ENCODE results near the gene RSAD2.

Gene RSAD2
- total RNA-seq: 6.5 to 38.1 (median 10.8) reads per million in 9 experiments

- no peaks in the 10 kb centered on the region for H3K36me3 Mint-ChIP-seq (ENCODE audit: insufficient read depth)
- peak; percentile 11 to 30 (median 18) for DNase-seq
- peak within 1 kb of the TSS; percentile 90 for H3K4me3 Mint-ChIP-seq
- peak; percentile 87 for ATAC-seq (replicated peaks)
- peak within 1 kb of the TSS; percentile 90 to 93 for H3K27ac Mint-ChIP-seq
- H3K4me1 Mint-ChIP-seq (ENCODE audit: low read depth in 2 of 2): peaks cover 25 to 42% of the 10 kb centered on the region in 2 donors
- H3K9me3 Mint-ChIP-seq: peaks cover 3 to 7% of the 10 kb centered on the region in 2 donors
- no peaks in the 10 kb centered on the region for H3K27me3 Mint-ChIP-seq
Observed at GRCh38 chr2:6877402-6878304, at the start of gene RSAD2. Gene RSAD2, plus strand, starts transcription at chr2:6877777. Its CDS starts 24 bp downstream, at chr2:6877801.

- no peak overlapping the region for H3K27ac Mint-ChIP-seq
- peaks cover 5 to 8% of the 10 kb centered on the region in 2 donors for H3K4me1 Mint-ChIP-seq (ENCODE audit: low read depth in 2 of 2)
- ATAC-seq (replicated peaks) (no peak), DNase-seq (no peak)
- no peaks in the 10 kb centered on the region for H3K27me3 Mint-ChIP-seq
- peaks cover 2% of the 10 kb centered on the region for H3K36me3 Mint-ChIP-seq (ENCODE audit: insufficient read depth)
- peaks cover 9 to 12% of the 10 kb centered on the region in 2 donors for H3K9me3 Mint-ChIP-seq
- no peak overlapping the region for H3K4me3 Mint-ChIP-seq
Observed at GRCh38 chr2:6828299-6828584, 49.3 kb upstream of the RSAD2 start.

GRCh38 chr2:6831229-6831628 is 46.3 kb upstream of the RSAD2 start:
- no peak for DNase-seq
- Mint-ChIP-seq H3K36me3 (ENCODE audit: insufficient read depth) (peaks cover 3% of the 10 kb centered on the region), H3K27me3 (no peaks in the 10 kb centered on the region), H3K27ac (peak overlapping the region in 1 of 2 donors; percentile 25), H3K9me3 (peaks cover 12 to 18% of the 10 kb centered on the region in 2 donors), H3K4me1 (ENCODE audit: low read depth in 2 of 2) (peaks cover 5 to 6% of the 10 kb centered on the region in 2 donors), H3K4me3 (no peak overlapping the region)
- ATAC-seq (replicated peaks): no peak

GRCh38 chr2:6832596-6833299 is 44.8 kb upstream of the RSAD2 start:
- ATAC-seq (replicated peaks) (no peak), DNase-seq (no peak)
- Mint-ChIP-seq H3K36me3 (ENCODE audit: insufficient read depth) (peaks cover 3% of the 10 kb centered on the region), H3K27ac (peak overlapping the region; percentile 62 to 77), H3K9me3 (peaks cover 12 to 18% of the 10 kb centered on the region in 2 donors), H3K4me3 (peak overlapping the region; percentile 22 to 28), H3K4me1 (ENCODE audit: low read depth in 2 of 2) (peaks cover 3 to 5% of the 10 kb centered on the region in 2 donors), H3K27me3 (no peaks in the 10 kb centered on the region)

- ATAC-seq (replicated peaks) (no peak), DNase-seq (no peak)
- Mint-ChIP-seq H3K27me3 (no peaks in the 10 kb centered on the region), H3K36me3 (ENCODE audit: insufficient read depth) (peaks cover 3% of the 10 kb centered on the region), H3K4me1 (ENCODE audit: low read depth in 2 of 2) (peaks cover 3 to 5% of the 10 kb centered on the region in 2 donors), H3K27ac (peak overlapping the region; percentile 62 to 77), H3K4me3 (peak overlapping the region in 1 of 2 donors; percentile 28), H3K9me3 (peaks cover 12 to 18% of the 10 kb centered on the region in 2 donors)
Observed at GRCh38 chr2:6833300-6833604, 44.3 kb upstream of the RSAD2 start.

- ATAC-seq (replicated peaks) (no peak), DNase-seq (no peak)
- peaks cover 3 to 5% of the 10 kb centered on the region in 2 donors for H3K4me1 Mint-ChIP-seq (ENCODE audit: low read depth in 2 of 2)
- H3K9me3 Mint-ChIP-seq: peaks cover 12 to 18% of the 10 kb centered on the region in 2 donors
- no peak overlapping the region for H3K27ac Mint-ChIP-seq
- H3K4me3 Mint-ChIP-seq: no peak overlapping the region
- no peaks in the 10 kb centered on the region for H3K27me3 Mint-ChIP-seq
- H3K36me3 Mint-ChIP-seq (ENCODE audit: insufficient read depth): peaks cover 3% of the 10 kb centered on the region
Observed at GRCh38 chr2:6834163-6834562, 43.4 kb upstream of the RSAD2 start.

- ATAC-seq (replicated peaks) (no peak), DNase-seq (no peak)
- peaks cover 3 to 5% of the 10 kb centered on the region in 2 donors for H3K4me1 Mint-ChIP-seq (ENCODE audit: low read depth in 2 of 2)
- H3K4me3 Mint-ChIP-seq: no peak overlapping the region
- peaks cover 11 to 18% of the 10 kb centered on the region in 2 donors for H3K9me3 Mint-ChIP-seq
- no peak overlapping the region for H3K27ac Mint-ChIP-seq
- H3K27me3 Mint-ChIP-seq: no peaks in the 10 kb centered on the region
- peaks cover 3% of the 10 kb centered on the region for H3K36me3 Mint-ChIP-seq (ENCODE audit: insufficient read depth)
Observed at GRCh38 chr2:6835467-6835866, 42.1 kb upstream of the RSAD2 start.

GRCh38 chr2:6838673-6839319 is 38.8 kb upstream of the RSAD2 start:
- ATAC-seq (replicated peaks) (no peak), DNase-seq (no peak)
- Mint-ChIP-seq H3K27ac (no peak overlapping the region), H3K9me3 (peaks cover 4 to 9% of the 10 kb centered on the region in 2 donors), H3K27me3 (no peaks in the 10 kb centered on the region), H3K4me3 (no peak overlapping the region), H3K4me1 (ENCODE audit: low read depth in 2 of 2) (no peaks in the 10 kb centered on the region), H3K36me3 (ENCODE audit: insufficient read depth) (no peaks in the 10 kb centered on the region)

GRCh38 chr2:6841537-6842287 is 35.9 kb upstream of the RSAD2 start:
- no peaks in the 10 kb centered on the region for H3K4me1 Mint-ChIP-seq (ENCODE audit: low read depth in 2 of 2)
- DNase-seq: no peak
- no peaks in the 10 kb centered on the region for H3K27me3 Mint-ChIP-seq
- peaks cover 3% of the 10 kb centered on the region for H3K36me3 Mint-ChIP-seq (ENCODE audit: insufficient read depth)
- ATAC-seq (replicated peaks): no peak
- no peak overlapping the region for H3K4me3 Mint-ChIP-seq
- H3K27ac Mint-ChIP-seq: no peak overlapping the region
- peaks cover 11 to 17% of the 10 kb centered on the region in 2 donors for H3K9me3 Mint-ChIP-seq

GRCh38 chr2:6845312-6845711 is 32.3 kb upstream of the RSAD2 start:
- no peak overlapping the region for H3K4me3 Mint-ChIP-seq
- H3K27me3 Mint-ChIP-seq: no peaks in the 10 kb centered on the region
- H3K4me1 Mint-ChIP-seq (ENCODE audit: low read depth in 2 of 2): no peaks in the 10 kb centered on the region
- peaks cover 8% of the 10 kb centered on the region for H3K36me3 Mint-ChIP-seq (ENCODE audit: insufficient read depth)
- peaks cover 19 to 23% of the 10 kb centered on the region in 2 donors for H3K9me3 Mint-ChIP-seq
- ATAC-seq (replicated peaks) (no peak), DNase-seq (no peak)
- no peak overlapping the region for H3K27ac Mint-ChIP-seq

- Mint-ChIP-seq H3K27me3 (no peaks in the 10 kb centered on the region), H3K4me3 (no peak overlapping the region), H3K9me3 (peaks cover 18 to 23% of the 10 kb centered on the region in 2 donors), H3K4me1 (ENCODE audit: low read depth in 2 of 2) (no peaks in the 10 kb centered on the region), H3K27ac (no peak overlapping the region), H3K36me3 (ENCODE audit: insufficient read depth) (peaks cover 8% of the 10 kb centered on the region)
- ATAC-seq (replicated peaks): no peak
- no peak for DNase-seq
Observed at GRCh38 chr2:6845903-6846302, 31.7 kb upstream of the RSAD2 start.

- H3K36me3 Mint-ChIP-seq (ENCODE audit: insufficient read depth): peaks cover 11% of the 10 kb centered on the region
- no peak for ATAC-seq (replicated peaks)
Observed at GRCh38 chr2:6846540-6846939, 31.0 kb upstream of the RSAD2 start.

More at GRCh38 chr2:6846540-6846939, 31.0 kb upstream of the RSAD2 start:
- Mint-ChIP-seq H3K4me3 (no peak overlapping the region), H3K27ac (no peak overlapping the region), H3K9me3 (peaks cover 15 to 23% of the 10 kb centered on the region in 2 donors), H3K4me1 (ENCODE audit: low read depth in 2 of 2) (no peaks in the 10 kb centered on the region), H3K27me3 (no peaks in the 10 kb centered on the region)
- DNase-seq: no peak

Measured in effector memory CD8-positive, alpha-beta T cell (primary cell).